Measurements from ENCODE around the gene TBCD. TPM values are rescaled to one million over a fixed set of nuclear protein-coding genes. Genes with fewer than 3 reads are reported as not detected.

Gene TBCD
- total RNA-seq, 1 donor from 2014 or later, result 59.8 TPM

DNA sequence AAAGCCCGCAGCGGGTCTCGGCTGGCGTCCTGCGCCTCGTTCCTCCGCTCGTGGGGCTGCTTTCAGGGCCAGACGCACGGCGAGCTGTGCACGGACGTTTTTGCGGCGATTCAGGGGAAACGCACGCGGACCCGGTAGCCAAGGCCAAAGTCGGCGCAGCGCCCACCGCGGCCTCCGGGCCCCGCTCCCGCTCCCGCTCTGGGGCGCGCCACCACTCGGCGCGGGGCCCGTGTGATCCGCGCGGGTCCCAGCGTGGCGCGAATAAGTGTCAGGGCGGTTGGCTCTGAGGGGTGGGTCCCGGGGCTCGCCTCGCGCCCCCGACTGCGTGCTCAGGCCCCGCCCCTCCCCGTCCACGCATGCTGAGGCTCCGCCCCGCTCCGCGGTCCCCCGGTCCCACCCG lies 694 bp upstream of the TBCD start:
- Mint-ChIP-seq H3K4me3 (ENCODE audit: unreplicated experiment) (peak overlapping the region; percentile 40), H3K36me3 (ENCODE audit: low read depth) (peaks cover 5% of the 10 kb centered on the region), H3K4me1 (ENCODE audit: low read depth) (peaks cover 30% of the 10 kb centered on the region), H3K27ac (ENCODE audit: unreplicated experiment) (no peak overlapping the region), H3K27me3 (ENCODE audit: low read depth) (no peaks in the 10 kb centered on the region), H3K9me3 (ENCODE audit: low read depth) (peaks cover 5% of the 10 kb centered on the region)
- DNase-seq (ENCODE audit: low spot score), result peak; percentile 68
- TF ChIP-seq, protein P1, sequence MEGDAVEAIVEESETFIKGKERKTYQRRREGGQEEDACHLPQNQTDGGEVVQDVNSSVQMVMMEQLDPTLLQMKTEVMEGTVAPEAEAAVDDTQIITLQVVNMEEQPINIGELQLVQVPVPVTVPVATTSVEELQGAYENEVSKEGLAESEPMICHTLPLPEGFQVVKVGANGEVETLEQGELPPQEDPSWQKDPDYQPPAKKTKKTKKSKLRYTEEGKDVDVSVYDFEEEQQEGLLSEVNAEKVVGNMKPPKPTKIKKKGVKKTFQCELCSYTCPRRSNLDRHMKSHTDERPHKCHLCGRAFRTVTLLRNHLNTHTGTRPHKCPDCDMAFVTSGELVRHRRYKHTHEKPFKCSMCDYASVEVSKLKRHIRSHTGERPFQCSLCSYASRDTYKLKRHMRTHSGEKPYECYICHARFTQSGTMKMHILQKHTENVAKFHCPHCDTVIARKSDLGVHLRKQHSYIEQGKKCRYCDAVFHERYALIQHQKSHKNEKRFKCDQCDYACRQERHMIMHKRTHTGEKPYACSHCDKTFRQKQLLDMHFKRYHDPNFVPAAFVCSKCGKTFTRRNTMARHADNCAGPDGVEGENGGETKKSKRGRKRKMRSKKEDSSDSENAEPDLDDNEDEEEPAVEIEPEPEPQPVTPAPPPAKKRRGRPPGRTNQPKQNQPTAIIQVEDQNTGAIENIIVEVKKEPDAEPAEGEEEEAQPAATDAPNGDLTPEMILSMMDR (IDR thresholded peaks at IDR 0.05), result no peak

DNA sequence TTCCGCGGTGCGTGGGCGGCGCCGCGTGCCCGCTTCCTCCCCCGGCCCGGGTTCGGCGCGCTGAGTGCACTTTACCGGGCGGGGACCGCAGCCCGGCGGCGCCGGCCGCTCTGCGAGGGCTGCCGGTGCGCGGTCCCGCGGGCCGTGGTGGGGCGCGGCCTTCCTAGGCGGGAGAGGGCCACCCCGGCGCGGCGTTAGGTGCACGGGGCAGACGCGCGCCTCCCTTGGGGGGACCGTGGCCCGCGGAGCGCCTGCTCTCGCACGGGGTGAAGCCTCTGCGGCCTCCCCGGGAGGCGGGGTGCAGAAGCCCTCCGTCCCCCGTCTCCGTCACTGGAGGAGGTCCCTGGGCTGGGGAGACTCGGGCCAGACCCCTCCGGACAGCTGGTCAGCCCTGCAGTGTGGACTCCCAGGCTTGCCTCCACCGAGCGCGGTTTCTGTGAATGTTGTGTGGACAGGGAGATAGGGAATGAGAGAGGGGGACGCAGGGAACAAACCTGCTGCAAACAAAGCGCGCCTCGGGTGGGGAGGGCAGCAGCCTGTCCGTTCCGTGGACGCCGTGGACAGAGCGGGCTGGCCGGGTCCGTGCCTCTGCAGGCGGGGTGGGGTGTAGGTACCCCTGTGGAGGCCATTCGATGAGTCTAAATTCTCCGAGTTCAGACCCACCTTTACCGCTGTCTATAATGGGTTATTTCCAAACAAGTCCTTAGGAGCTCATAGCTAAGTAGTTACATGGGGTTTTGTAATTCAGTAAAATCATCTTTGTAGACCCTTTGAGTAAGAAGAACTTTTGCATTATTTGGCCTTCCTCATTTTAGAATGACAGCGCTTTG lies 721 bp downstream of the TBCD start:
- Mint-ChIP-seq H3K4me1 (ENCODE audit: low read depth) (peaks cover 30% of the 10 kb centered on the region), H3K27ac (ENCODE audit: unreplicated experiment) (peak overlapping the region; percentile 89)

DNA sequence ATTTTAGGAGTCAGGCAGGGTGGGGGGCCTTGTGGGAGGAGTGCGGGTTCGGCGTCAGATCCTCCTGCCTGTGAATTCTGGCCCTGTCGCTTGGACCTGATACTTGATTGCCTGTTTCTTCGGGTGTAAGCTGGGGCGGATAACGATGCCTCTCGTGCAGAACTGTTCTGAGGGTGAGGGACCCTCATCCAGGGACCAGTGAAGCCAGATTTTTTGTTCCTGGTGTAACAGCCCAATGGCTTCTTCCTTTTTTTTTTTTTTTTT lies 1.3 kb downstream of the TBCD start:
- peak overlapping the region; percentile 85 for H3K4me3 Mint-ChIP-seq (ENCODE audit: unreplicated experiment)
- no peaks in the 10 kb centered on the region for H3K9me3 Mint-ChIP-seq (ENCODE audit: low read depth)
- H3K27ac Mint-ChIP-seq (ENCODE audit: unreplicated experiment), result peak overlapping the region; percentile 66
- no peak for DNase-seq (ENCODE audit: low spot score)
- TF ChIP-seq, protein P1 (IDR thresholded peaks at IDR 0.05), result no peak
- H3K27me3 Mint-ChIP-seq (ENCODE audit: low read depth), result no peaks in the 10 kb centered on the region
- peaks cover 30% of the 10 kb centered on the region for H3K4me1 Mint-ChIP-seq (ENCODE audit: low read depth)
- peaks cover 2% of the 10 kb centered on the region for H3K36me3 Mint-ChIP-seq (ENCODE audit: low read depth)

More for the DNA sequence above, 721 bp downstream of the TBCD start:
- TF ChIP-seq, protein P1 (IDR thresholded peaks at IDR 0.05), result no peak
- Mint-ChIP-seq H3K9me3 (ENCODE audit: low read depth) (no peaks in the 10 kb centered on the region), H3K4me3 (ENCODE audit: unreplicated experiment) (peak overlapping the region; percentile 85), H3K36me3 (ENCODE audit: low read depth) (peaks cover 2% of the 10 kb centered on the region), H3K27me3 (ENCODE audit: low read depth) (no peaks in the 10 kb centered on the region)
- no peak for DNase-seq (ENCODE audit: low spot score)

DNA sequence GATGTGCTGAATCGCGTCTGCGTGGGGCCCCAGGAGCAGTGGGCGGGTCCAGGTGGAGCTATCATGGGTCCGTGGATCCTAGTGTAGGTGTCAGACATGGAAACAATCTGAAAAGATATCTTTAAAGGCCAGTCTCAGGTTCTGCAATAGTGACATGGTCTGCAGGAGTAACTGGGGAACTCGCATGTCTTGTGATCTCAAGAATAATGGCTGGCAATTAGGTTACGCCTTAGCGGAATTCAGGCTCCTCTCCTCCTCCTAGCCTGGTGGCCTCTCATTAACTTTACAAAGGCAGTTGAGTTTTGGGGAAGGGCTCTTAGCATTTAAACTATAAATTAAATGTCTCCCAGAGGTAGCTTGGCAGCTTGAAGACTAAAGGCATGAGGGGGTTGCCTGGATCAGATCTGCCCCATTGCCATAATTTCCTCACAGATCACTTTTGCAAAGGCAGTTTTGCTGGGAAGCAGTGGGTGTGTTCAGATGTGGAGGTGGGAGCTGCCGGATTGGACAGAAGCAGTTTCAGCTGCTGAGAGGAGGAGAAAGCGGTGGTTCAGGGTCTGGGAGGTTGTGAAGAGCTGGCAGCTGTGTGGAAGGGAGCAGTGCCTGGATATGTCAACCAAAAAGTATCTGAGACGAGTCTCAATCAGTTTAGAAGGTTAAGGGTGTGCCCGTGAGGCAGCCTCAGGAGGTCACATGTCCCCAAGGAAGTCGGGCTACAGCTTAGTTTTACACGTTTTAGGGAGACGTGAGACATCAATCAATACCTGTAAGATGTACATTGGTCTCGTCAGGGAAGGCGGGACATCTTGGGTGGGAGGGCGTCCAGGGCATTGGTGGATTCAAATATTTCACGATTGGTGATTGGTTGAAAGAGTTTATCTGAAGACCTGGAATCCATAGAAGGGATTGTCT lies 2.7 kb downstream of the TBCD start:
- Mint-ChIP-seq H3K4me3 (ENCODE audit: unreplicated experiment) (no peak overlapping the region), H3K27ac (ENCODE audit: unreplicated experiment) (peak overlapping the region; percentile 27), H3K36me3 (ENCODE audit: low read depth) (peaks cover 2% of the 10 kb centered on the region), H3K9me3 (ENCODE audit: low read depth) (no peaks in the 10 kb centered on the region), H3K27me3 (ENCODE audit: low read depth) (no peaks in the 10 kb centered on the region), H3K4me1 (ENCODE audit: low read depth) (peaks cover 30% of the 10 kb centered on the region)
- DNase-seq (ENCODE audit: low spot score), result peak; percentile 26
- TF ChIP-seq, protein P1 (IDR thresholded peaks at IDR 0.05), result no peak

DNA sequence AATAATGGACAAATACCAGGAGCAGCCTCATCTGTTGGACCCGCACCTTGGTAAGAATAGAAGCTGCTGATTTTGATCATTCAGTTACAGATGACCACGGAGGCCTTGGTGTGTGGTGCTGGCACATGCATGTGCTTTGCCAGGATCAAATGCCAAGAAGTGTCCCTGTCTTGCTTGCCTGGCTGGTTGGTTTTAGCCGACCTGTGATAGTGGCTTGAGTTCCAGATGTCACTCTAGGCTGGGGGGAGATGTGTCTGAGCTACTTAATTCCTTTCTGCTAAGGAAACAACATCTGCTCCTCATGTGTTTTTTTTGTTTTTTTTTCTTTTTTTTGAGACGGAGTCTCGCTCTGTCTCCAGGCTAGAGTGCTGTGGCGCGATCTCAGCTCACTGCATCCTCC lies 4.3 kb downstream of the TBCD start:
- Mint-ChIP-seq H3K9me3 (ENCODE audit: low read depth) (no peaks in the 10 kb centered on the region), H3K27me3 (ENCODE audit: low read depth) (no peaks in the 10 kb centered on the region), H3K27ac (ENCODE audit: unreplicated experiment) (no peak overlapping the region), H3K4me1 (ENCODE audit: low read depth) (peaks cover 30% of the 10 kb centered on the region), H3K36me3 (ENCODE audit: low read depth) (peaks cover 4% of the 10 kb centered on the region), H3K4me3 (ENCODE audit: unreplicated experiment) (no peak overlapping the region)
- TF ChIP-seq, protein P1 (IDR thresholded peaks at IDR 0.05), result no peak
- DNase-seq (ENCODE audit: low spot score), result peak; percentile 24
